ENCODE measurements around the gene SLBP. TPM values are rescaled to one million over a fixed set of nuclear protein-coding genes. Genes with fewer than 3 reads are reported as not detected.
"Not testable (repeated sequence)": the region's sequence is repeated elsewhere in the genome, so short reads cannot be mapped to it uniquely, and the experiment has no call there.

SLBP gene
- total RNA-seq, 1 experiment from 2014 or later: 63.5 TPM

- no peak for DNase-seq (ENCODE audit: extremely low read depth, low read depth)
These were observed 2.3 kb upstream of the SLBP start for GRCh38 chr4:1714303-1715001.

DNA sequence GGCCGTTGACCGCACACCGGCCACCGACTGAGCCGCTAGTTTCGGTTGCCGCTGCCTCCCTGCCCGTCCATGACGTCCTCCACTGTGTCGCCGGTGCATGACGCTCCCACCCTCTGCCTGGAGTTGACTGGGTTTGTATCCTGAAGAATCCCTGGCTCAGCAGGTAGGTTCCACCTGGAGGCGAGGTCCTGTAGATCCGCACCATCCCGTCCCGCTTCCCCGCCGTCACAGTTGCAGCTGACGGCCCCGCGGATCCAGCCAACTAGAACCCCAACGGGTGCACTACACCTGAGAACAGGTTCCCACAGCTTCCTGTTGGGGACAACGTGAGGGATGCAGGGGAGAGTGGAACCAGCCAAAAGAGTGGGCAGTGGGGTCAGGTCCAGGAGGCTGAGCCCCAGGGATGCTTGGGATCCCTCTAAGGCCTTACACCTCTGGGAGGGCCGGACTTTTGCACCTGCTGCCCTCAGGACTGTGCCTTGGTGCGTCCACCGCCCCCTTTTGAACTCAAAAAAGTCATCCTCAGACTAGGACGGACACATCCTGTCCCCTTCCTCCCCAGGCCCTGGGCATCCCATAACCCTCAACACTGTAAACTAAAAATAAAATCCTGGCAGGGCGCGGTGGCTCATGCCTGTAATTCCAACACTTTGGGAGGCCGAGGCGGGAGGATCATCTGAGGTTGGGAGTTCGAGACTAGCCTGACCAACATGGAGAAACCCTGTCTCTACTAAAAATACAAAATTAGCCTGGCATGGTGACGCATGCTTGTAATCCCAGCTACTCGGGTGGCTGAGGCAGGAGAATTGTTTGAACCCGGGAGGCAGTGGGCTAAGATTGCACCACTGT is 1.1 kb upstream of the SLBP start:
- DNase-seq (ENCODE audit: extremely low read depth, low read depth): no peak

- DNase-seq (ENCODE audit: extremely low read depth, low read depth): no peak
These were observed 426 bp downstream of the SLBP start for GRCh38 chr4:1711571-1712215.

DNA sequence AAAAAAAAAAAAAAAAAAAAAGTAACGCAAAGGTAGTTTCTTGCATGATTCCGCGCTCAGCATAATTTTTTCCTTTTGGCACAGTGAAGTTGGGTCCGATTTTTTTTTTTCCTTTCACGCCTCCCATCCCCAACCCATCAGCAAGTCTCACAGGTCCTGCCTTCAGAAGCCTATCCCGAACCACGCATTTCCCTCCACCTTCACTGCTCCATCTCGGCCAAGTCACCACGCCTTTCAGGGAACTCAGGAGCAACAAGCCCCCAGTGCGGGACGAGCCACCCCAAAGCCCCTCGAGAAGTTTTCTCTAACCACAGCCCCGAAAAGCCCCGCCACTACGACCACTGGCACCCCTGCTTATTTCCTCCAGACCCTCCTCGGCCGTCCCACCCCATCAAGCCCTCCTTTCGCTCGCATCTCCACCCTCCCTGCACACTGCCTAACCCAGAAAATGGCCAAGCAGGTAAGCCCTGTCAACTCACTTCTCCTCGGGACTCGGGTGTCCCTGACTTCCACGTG is 1.0 kb downstream of the SLBP start:
- no peak for DNase-seq (ENCODE audit: extremely low read depth, low read depth)

DNA sequence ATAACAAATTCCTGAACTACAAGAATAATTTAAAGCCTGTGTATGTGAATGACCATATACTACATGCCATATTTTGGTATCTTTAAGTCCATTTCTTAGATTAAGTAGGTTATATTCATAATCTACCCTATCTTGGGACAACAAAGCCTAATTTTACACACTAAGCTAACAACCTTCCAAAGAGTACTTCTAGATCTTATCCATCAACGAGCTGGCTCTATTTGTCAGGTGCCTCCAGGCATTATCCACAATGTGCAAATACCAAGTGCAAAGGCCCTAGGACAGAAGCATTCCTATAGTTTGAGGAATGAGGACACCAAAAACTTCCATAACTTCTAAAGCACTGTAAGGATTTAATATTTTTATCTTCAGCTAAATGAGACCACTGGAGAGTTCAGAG is 3.5 kb downstream of the SLBP start:
- no peak for DNase-seq (ENCODE audit: extremely low read depth, low read depth)

DNA sequence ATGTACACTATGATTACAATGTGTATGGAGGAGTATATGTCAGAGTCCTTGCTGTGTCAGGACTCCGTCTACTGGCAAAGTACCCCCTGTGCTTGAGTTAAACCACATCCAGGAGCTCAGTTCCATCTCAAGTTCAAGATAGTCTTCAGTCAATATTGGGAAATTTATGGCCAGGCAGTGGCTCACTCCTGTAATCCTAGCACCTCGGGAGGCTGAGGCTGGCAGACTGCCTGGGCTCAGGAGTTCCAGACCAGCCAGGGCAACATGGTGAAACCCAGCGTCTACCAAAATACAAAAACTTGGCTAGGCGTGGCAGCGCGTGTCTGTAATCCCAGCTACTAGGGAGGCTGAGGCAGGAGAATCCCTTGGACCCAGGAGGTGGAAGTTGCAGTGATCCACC is 5.8 kb downstream of the SLBP start:
- no peak for DNase-seq (ENCODE audit: extremely low read depth, low read depth)

- no peak for DNase-seq (ENCODE audit: extremely low read depth, low read depth)
These were observed 6.4 kb downstream of the SLBP start for GRCh38 chr4:1705732-1706131.

DNA sequence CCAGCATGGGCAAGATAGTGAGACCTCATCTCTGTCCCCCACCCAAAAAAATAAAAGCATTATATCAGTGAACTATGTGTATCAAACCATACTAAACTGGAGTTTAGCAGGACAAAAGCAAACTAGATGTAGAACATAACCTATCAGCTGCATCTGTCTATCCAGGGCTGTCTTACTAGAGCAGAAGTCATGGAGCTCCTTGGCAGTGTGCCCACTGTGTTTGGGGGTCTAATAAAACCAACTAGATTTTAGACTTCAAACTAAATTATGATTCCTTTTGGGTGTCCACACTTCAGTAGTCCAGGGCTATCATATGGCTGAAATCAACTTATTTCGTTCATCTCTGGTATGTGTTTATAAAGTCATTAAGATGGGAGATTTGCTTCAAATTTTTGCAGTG is 8.3 kb downstream of the SLBP start:
- DNase-seq (ENCODE audit: extremely low read depth, low read depth): no peak

DNA sequence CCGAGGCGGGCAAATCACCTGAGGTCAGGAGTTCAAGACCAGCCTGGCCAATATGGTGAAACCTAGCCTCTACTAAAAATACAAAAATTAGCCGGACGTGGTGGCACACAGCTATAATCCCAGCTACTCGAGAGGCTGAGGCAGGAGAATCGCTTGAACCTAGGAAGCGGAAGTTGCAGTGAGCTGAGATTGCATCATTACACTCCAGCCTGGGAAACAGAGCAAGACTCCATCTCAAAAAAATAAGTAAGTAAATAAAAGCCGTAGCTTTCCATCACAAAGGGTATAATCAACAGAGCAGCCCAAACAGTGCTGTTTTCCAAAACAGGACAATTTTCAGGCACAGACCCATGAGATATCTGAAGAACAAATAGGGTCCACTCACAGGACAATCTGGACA is 10.4 kb downstream of the SLBP start:
- not testable (repeated sequence) for DNase-seq (ENCODE audit: extremely low read depth, low read depth)

GRCh38 chr4:1695913-1696312 is 16.2 kb downstream of the SLBP start:
- no peak for DNase-seq (ENCODE audit: extremely low read depth, low read depth)

DNA sequence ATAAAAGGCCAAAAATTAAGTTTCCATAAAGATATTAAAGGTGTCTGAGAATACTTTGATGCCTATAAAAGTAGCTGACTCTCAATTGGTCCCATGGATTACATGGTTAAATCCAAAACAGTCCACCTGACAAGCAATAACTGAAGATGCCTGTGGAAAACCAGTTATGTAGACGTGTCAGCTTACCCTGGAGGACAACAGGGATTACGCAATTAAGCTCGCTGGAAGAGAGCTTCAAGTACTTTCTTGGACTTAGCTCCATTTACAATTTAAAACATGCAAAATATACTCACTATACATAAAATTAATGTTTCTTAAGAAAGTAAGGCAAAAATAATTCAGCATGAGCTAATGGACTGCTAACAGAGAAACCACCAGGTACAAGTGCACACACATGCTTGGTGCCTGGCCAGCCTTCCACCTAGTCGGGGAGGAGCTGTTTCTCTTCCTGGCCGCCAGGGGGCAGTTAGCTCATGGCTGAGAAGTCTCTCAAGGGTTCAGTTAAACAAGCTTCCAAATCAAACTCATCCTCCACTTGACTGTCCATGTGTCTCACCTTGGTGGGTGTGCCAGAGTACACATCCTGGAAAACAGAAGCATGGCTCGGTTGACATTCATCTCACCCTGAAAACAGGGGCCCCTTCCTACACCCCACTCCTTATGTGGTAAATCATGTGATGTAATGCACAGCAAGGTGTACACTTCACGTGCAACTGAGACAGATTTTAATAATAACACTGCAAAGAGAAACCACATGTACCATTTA is 18.8 kb downstream of the SLBP start:
- DNase-seq (ENCODE audit: extremely low read depth, low read depth): peak; percentile 78

DNA sequence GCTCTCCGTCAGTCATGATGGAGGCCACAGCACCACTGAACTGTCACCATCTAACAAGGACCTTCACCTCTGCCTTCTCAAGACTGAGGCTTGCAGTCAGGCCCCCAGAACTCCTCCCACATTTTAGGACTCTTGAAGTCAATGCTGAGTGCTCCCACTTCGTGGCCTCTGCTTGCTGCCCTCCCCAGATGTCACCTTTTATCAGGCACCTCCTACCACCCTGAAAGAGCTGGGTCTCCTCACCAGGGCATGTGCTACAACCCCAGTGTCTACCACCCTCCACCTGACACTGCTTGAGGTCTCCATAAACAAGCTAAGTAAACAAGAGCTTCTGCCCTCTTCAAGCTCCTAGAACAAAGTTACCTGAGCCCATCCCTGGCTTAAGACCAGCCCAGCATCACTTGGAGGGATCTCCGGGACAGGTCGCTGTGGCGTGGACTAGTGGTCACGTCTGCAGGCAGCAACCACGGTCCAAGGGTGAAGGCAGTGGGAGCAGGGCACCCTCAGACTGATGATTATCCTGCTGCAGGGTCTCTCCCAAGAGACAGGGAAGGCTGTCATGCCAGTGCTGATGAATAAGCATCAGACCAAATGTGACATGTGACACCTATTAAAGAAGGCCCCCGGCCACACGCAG is 20.3 kb downstream of the SLBP start:
- DNase-seq (ENCODE audit: extremely low read depth, low read depth): no peak

- DNase-seq (ENCODE audit: extremely low read depth, low read depth): no peak
These were observed 21.4 kb downstream of the SLBP start for GRCh38 chr4:1690698-1691097.

- DNase-seq (ENCODE audit: extremely low read depth, low read depth): no peak
These were observed 25.6 kb downstream of the SLBP start for GRCh38 chr4:1686440-1687036.

- no peak for DNase-seq (ENCODE audit: extremely low read depth, low read depth)
These were observed 26.6 kb downstream of the SLBP start for GRCh38 chr4:1685235-1686150.

DNA sequence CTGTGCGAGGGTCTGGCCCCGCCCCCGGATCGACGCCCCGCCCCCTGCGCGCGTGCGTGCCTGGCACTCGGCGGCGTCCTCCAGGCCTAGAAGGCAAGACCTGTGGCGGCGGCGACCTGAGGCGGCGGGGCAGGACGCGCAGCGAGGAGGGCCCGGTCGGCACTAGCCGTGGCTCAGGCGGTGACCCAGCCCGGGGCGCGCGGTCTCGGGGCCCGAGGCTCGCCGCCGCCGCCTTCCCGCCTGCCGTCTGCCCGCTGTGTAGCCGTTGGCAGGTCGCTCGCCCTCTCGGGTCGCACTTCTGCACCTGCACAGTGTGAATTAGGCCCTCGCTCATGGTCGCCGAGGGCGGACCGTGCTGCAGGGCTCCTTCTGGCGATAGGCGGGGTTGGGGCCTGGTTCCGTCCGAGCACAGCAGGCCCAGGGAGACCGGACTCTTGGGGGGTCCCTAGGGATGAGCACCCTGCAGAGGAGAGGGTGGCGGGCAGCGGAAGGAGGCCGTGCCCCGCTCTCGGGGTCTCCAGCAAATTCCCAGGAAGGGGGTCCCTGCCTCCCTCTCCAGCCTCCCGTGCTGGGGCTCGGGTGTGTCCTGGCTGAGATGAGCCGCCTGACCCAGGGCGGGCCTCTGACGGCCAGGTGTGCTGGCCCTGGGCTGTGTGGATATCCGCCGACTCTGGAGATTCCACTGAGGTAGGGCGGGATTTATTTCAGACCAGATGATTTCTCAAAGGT is 27.4 kb downstream of the SLBP start:
- DNase-seq (ENCODE audit: extremely low read depth, low read depth): no peak

DNA sequence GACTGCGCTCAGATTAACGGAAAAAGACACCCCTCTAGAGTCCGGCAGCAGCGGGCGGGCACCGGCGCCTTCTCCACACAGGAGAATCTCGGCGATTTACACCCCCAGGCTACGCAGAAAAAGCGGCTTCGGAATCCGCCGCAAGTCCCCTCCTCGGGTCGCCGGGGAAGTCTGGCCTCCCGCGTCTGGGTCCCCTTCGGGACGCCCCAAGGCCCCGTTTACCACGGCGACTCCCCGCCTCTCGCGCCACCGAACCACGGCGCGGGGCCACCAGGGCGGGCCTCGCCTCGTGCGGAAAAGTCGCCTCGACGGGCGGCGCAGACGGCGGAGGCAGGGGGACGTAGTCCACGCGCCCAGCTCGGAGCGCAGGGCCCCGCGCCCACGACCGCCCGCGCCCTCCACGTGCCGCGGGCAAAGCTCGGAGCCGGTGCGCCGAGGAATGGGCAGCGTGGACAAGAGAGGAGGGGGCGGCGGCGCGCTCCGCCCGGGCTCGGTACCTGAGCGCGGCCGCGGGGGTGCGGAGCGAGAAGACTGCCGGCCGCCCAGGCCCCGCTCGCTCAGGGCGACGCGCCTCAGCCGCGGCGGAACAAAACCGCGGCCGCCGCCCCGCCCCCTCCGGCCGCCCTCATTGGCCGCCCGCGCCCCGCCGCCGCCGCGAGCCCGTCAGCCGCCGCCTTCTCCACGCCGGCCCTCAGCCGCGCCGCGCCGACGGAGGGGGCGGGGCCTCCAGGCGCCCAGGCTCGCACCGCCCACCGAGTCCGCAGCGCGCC is 28.2 kb downstream of the SLBP start, which contains the start of gene FAM53A:
TSS of gene FAM53A (minus strand) at position 578 of the 770 bp plus-strand sequence. CDS start 15,572 bp downstream, outside the sequence.
- DNase-seq (ENCODE audit: extremely low read depth, low read depth): peak; percentile 85
